ENCODE measurements around the gene CELSR3.

CELSR3 gene

DNA sequence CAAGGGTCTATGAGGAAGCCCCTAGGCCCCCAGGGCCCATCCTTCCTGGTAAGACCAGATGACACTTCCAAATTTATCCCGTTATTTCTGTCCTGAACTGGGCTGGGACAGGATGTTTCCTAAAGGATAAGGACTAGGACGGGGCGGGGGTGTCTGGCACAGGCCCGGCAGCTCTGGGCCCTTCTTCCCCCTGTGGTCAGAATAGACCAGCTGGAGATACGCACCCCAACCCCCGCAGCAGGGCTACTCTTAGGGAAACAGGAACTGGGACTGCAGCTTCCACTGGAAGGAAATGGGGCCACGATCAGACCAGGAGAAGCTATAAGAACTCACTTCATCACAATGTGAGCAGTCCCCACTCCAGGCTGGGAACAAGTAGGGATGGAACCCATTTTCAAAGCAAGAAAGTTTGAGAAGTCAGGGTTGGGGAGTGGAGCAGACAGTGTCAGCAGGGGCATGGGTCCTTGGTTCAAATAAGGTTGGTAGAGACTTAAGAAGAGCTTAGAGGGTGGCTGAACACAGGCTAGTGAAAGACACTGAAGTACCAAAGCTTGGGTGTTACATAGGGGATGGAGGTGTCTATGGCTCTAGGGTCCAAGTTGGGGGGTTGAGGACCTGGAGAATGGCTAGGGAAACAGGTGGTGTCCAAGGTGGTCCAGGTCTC, 21.9 kb upstream of the CELSR3 start:
- DNase-seq (ENCODE audit: low spot score): peak; percentile 60
- in situ Hi-C loops (cut with MboI; ENCODE audit: low sequenced_read_pairs, unreplicated experiment): no loop called here
- TF ChIP-seq, protein P1, sequence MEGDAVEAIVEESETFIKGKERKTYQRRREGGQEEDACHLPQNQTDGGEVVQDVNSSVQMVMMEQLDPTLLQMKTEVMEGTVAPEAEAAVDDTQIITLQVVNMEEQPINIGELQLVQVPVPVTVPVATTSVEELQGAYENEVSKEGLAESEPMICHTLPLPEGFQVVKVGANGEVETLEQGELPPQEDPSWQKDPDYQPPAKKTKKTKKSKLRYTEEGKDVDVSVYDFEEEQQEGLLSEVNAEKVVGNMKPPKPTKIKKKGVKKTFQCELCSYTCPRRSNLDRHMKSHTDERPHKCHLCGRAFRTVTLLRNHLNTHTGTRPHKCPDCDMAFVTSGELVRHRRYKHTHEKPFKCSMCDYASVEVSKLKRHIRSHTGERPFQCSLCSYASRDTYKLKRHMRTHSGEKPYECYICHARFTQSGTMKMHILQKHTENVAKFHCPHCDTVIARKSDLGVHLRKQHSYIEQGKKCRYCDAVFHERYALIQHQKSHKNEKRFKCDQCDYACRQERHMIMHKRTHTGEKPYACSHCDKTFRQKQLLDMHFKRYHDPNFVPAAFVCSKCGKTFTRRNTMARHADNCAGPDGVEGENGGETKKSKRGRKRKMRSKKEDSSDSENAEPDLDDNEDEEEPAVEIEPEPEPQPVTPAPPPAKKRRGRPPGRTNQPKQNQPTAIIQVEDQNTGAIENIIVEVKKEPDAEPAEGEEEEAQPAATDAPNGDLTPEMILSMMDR (IDR thresholded peaks at IDR 0.05; ENCODE audit: borderline replicate concordance, control extremely low read depth, extremely low read depth, insufficient read depth, missing control alignments): no peak

- in situ Hi-C loops (cut with MboI; ENCODE audit: low sequenced_read_pairs, unreplicated experiment): no loop called here
- TF ChIP-seq, protein P1 (IDR thresholded peaks at IDR 0.05; ENCODE audit: borderline replicate concordance, control extremely low read depth, extremely low read depth, insufficient read depth, missing control alignments): no peak
- DNase-seq (ENCODE audit: low spot score): no peak
Measured at GRCh38 chr3:48684054-48684349, 21.3 kb upstream of the CELSR3 start.

DNA sequence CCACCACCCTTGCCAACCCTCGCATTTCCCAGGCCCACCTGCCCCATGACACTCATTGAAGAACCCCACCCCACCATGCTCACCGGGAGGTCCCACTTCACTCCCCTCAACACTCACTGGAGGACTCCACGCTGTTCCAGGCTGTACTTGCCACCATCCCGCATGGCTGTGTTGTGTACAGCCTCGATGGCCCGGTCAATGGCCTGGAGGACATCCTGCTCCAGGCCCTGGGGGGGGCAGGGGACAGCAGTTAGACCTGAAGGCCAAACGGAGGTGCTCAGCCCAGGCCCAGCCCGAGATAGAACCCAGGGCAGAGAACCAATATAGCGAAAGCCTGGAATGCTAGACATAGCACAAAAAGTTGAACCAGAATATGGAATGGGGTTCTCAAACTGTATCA, 20.1 kb upstream of the CELSR3 start:
- in situ Hi-C loops (cut with MboI; ENCODE audit: low sequenced_read_pairs, unreplicated experiment): no loop called here
- TF ChIP-seq, protein P1 (IDR thresholded peaks at IDR 0.05; ENCODE audit: borderline replicate concordance, control extremely low read depth, extremely low read depth, insufficient read depth, missing control alignments): no peak
- no peak for DNase-seq (ENCODE audit: low spot score)

GRCh38 chr3:48681974-48682610, 19.4 kb upstream of the CELSR3 start:
- TF ChIP-seq, protein P1 (IDR thresholded peaks at IDR 0.05; ENCODE audit: borderline replicate concordance, control extremely low read depth, extremely low read depth, insufficient read depth, missing control alignments): no peak
- in situ Hi-C loops (cut with MboI; ENCODE audit: low sequenced_read_pairs, unreplicated experiment): no loop called here
- DNase-seq (ENCODE audit: low spot score): no peak

- TF ChIP-seq, protein P1 (IDR thresholded peaks at IDR 0.05; ENCODE audit: borderline replicate concordance, control extremely low read depth, extremely low read depth, insufficient read depth, missing control alignments): no peak
- no peak for DNase-seq (ENCODE audit: low spot score)
- in situ Hi-C loops (cut with MboI; ENCODE audit: low sequenced_read_pairs, unreplicated experiment): no loop called here
Measured at GRCh38 chr3:48681541-48681880, 18.8 kb upstream of the CELSR3 start.

DNA sequence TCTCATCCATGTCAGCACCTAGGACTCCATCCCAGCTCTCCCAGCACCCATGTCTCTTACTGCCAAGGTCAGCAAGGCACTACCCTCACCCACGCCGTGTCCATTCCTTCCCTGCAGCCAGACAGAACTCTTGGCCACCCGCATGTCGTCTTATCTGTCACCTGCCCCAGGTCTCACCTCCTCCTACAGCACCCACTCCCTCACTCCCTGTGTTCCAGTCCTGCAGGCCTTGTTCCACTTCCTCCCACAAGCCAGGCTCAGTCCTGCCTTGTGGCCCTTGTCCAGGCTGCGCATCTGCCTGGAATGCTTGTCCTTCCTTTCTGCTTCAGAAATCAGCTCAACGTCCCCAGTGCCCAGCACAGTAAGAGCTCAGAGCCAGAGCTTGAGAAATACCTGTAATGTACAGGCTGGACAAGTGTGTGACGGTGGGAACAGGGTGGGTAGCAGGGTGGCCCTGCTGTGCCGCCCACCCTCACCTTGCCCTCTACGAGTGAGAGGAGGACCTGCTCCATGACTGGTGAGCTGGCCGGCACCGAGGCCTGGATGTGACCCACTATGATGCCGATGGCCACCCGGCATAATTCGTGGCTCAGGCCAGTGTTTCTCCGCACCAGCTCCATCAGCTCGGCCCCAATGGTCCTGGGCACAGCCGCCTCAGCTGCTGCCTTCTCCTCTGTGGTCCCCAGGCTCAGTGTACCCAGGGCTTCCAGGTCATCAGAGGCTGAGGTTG, 18.3 kb upstream of the CELSR3 start:
- TF ChIP-seq, protein P1 (IDR thresholded peaks at IDR 0.05; ENCODE audit: borderline replicate concordance, control extremely low read depth, extremely low read depth, insufficient read depth, missing control alignments): no peak
- no peak for DNase-seq (ENCODE audit: low spot score)
- in situ Hi-C loops (cut with MboI; ENCODE audit: low sequenced_read_pairs, unreplicated experiment): no loop called here
